HepG2 (cell line): ENCODE results near the gene QPCT. TPM values are rescaled to one million over a fixed set of nuclear protein-coding genes. Genes with fewer than 3 reads are reported as not detected.

Source experiments
- FUBP1 ChIP-seq: sonication (generic); formaldehyde crosslinking; IDR thresholded peaks from 2 replicates; pipeline ENCODE4 v1.5.1; 2020; ENCODE audit warnings: missing genetic modification reagents, mild to moderate bottlenecking, borderline replicate concordance
- MLXIP ChIP-seq: sonication (generic); formaldehyde crosslinking; IDR thresholded peaks from 2 replicates; pipeline ENCODE4 v1.9.0; 2021; ENCODE audit warnings: missing genetic modification reagents, borderline replicate concordance
- RBM22 ChIP-seq: fragments of 200-400 bp; formaldehyde crosslinking; optimal IDR thresholded peaks from 2 replicates; pipeline ENCODE3; 2017; ENCODE audit warnings: mild to moderate bottlenecking, low read length, moderate library complexity
- RERE ChIP-seq: IDR thresholded peaks from 2 replicates; pipeline ENCODE4 v1.6.1; 2016; ENCODE audit warnings: low read depth, missing genetic modification reagents, missing compliant biosample characterization
- SIX4 ChIP-seq: sonication (generic); formaldehyde crosslinking; IDR thresholded peaks from 2 replicates; pipeline ENCODE4 v1.4.0; 2020; ENCODE audit warnings: missing genetic modification reagents
- ZNF326 ChIP-seq: sonication (generic); formaldehyde crosslinking; IDR thresholded peaks from 2 replicates; pipeline ENCODE4 v1.4.0; 2020; ENCODE audit warnings: missing genetic modification reagents, borderline replicate concordance
- ZNF513 ChIP-seq: sonication (generic); formaldehyde crosslinking; conservative IDR thresholded peaks from 2 replicates; pipeline ENCODE4 v1.5.0; 2020; ENCODE audit warnings: missing genetic modification reagents
- ZNF672 ChIP-seq: sonication (generic); formaldehyde crosslinking; IDR thresholded peaks from 2 replicates; pipeline ENCODE4 v1.8.1; 2022; ENCODE audit warnings: missing genetic modification reagents
- ZNF687 ChIP-seq: sonication (generic); formaldehyde crosslinking; IDR thresholded peaks from 2 replicates; pipeline ENCODE4 v1.5.1; 2020; ENCODE audit warnings: mild to moderate bottlenecking, missing genetic modification reagents, moderate library complexity
- ZNF740 ChIP-seq: sonication (generic); formaldehyde crosslinking; IDR thresholded peaks from 2 replicates; pipeline ENCODE4 v1.4.0; 2020; ENCODE audit warnings: missing genetic modification reagents
- polyA plus RNA-seq, 8 experiments: library from polyadenylated mRNA; depleted of rRNA in 3 of 8; stranded (reverse) in 7 of 8; unstranded in 1 of 8; fragments of >200 nt; fragmentation: Illumina TruSeq in 4 of 8; extraction: Trizol in 4 of 8; gene quantifications; 2 replicates each; pipeline versions ENCODE4 v1.2.1 to v1.2.3, GENCODE V29; 2011 to 2016; ENCODE audit warnings: low read depth in 4 of 8, missing spikeins in 1 of 8, mixed read lengths in 1 of 8; ENCODE audit not compliant: insufficient read depth in 1 of 8
- total RNA-seq, 5 experiments: library from RNA; depleted of rRNA; stranded (reverse); fragments of >200 nt; fragmentation: Illumina TruSeq; extraction: Trizol; gene quantifications; 2 replicates each; pipeline ENCODE4 v1.2.3, GENCODE V29; 2016; ENCODE audit warnings: low read depth in 1 of 5

Gene QPCT
- total and polyA plus RNA-seq, 2 of the 13 experiments (the other 11 are each of a cell fraction or from before 2014, with no cell fraction given), result 0.77 to 1.2 TPM

- TF ChIP-seq FUBP1 (peak; percentile 43; the same call in 1 of the 2 replicates), SIX4 (no peak), ZNF687 (peak; percentile 87), RBM22 (no peak), ZNF326 (CRISPR knock-in tag) (no peak), MLXIP (CRISPR knock-in tag) (no peak), ZNF672 (no peak), ZNF740 (CRISPR knock-in tag) (no peak), ZNF513 (CRISPR knock-in tag) (no peak), RERE (CRISPR knock-in tag) (no peak)
These were observed 19.4 kb upstream of the QPCT start, which contains the start of gene PRKD3 (continued) for GRCh38 chr2:37324786-37325624.
